GM12872 (cell line): Measurements from ENCODE around the gene FAM181A.
A peak's percentile ranks its signal among the peaks of the same experiment; 100 is the strongest.

Experiments
- CTCF ChIP-seq: IDR thresholded peaks from 3 replicates; pipeline ENCODE4 v1.5.1; 2011; ENCODE audit warnings: low read depth, mild to moderate bottlenecking, low read length, moderate library complexity; ENCODE audit not compliant: insufficient read depth

FAM181A gene

DNA sequence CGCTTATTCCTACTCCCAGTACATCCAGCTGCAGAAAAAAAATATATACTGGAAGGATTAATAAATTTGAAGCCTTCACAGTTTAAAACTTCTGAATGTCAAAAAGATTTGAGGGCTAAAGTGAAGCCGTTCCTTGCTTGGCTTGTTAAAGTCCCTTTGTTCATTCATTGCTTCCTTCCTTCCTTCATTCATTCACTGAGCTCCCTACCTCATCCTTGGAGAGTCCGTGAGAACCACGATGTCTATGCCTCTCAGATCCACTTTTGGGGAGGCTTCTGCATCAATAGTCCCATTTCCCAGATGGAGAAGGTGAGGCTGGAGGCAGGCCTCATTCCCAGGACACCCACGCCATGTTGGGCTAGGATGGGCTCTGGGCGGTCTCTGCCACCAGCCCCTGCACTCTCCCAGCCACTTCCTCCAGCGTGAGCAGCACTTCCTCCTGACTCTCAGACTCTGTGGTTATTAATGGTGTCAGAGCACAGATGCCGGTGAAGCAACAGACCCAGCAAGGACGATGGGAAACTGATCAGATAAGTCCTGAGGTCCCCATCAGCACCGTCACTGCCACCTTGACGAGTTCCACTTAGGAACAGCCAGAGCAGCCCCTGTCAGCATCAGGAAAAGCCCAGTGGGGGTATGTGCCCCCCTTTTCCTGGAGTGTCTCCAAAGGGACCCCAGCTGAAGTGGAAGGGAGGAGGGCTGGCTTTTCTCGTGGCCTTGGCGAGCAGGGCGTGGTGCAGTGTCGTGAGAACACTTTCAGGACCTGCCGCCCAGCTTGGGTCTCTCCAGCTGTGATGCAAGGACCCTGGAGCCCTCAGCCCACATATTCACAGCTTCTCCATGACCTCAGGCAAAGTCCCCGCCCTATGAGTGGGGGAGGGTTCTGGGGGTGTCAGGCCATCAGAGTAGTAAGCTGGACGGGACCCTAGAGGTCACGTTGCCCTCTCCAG lies 28.0 kb downstream of the FAM181A start:
- no peak for TF ChIP-seq CTCF

DNA sequence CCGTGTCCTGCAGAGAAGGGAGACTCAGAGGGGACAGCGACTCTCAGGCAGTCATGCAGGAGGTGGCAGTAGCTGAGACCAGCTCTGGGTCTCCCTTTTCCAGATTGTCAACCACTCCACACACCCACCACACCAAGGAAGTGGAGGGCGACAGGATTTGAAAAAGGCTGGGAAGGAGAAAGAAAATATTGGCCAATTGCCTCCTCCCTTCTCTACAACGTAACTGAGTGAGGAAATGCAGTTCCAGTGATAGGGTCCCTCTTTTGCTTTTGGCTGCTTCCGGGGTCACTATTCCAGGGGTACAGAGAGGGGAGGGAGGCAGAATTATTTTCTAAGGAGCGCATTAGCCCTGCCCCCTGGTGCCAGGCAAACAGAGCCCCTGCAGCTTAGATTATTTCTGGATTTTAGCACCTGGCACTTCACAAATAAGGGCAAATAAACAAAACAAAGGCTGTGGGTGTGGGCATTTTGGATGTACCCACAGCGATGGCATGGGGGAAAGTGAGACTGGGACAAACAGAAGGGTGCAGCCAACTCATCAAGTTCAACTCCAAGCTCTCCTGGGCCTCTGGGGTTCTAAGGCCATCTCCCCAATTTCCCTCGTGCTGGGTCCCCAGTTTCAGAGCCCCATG lies 28.8 kb downstream of the FAM181A start:
- TF ChIP-seq CTCF: no peak

DNA sequence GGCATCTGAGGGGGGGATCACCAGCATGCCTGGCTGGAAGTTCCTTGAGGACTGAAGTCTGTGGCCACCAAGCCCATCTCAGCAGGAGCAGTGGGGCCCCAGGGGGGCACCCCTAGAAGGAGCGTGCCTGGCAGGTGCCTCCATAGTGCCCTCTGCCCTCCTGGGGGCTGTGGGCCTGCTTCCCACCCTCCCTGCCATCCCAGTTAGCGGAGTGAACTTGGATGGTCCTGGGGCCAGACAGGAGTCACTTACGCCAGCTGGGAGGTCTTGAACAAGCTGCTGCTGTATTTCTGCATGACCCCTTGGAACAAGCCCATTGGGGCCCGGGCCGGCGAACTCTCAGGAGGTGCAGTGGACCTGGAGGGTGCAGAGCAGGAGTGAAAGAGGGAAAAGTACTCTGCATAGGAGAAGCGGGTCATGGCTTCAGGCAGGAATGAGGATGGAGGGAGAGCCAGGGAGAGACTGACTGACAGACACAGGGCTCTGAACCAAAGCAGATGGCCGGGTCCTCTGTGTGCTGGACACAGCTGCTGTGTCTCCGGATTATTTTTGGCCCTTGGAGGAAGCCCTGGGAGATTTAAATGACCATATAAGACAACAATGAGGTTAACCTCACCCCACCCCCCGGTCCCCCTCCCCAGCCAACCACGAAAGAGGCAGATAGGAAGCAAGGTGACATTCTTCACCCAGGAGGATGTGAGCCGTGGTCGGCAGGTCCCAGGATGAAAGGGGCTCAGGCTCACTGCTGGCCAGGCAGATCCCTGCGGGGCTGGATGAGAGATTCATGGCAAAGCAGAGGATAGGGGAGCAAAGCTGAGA lies 29.6 kb downstream of the FAM181A start:
- no peak for TF ChIP-seq CTCF

DNA sequence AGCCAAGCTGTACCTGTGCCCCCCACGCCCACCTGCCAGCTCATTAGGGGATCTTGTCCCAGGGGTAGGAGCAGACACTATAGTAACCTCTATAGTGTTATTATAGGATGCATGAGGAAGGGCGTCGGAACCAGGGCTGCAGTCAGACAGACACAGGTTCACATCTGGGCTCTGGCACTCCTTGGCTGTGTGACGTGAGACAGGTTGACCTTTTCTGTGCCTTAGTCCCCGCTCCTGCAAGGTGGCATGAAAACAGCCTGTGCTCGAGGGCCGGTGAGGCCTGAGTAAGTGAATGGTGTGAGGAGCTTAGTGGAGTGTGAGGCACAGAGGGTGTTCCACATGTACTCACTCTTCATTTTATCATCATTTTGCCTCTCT lies 30.2 kb downstream of the FAM181A start:
- no peak for TF ChIP-seq CTCF

DNA sequence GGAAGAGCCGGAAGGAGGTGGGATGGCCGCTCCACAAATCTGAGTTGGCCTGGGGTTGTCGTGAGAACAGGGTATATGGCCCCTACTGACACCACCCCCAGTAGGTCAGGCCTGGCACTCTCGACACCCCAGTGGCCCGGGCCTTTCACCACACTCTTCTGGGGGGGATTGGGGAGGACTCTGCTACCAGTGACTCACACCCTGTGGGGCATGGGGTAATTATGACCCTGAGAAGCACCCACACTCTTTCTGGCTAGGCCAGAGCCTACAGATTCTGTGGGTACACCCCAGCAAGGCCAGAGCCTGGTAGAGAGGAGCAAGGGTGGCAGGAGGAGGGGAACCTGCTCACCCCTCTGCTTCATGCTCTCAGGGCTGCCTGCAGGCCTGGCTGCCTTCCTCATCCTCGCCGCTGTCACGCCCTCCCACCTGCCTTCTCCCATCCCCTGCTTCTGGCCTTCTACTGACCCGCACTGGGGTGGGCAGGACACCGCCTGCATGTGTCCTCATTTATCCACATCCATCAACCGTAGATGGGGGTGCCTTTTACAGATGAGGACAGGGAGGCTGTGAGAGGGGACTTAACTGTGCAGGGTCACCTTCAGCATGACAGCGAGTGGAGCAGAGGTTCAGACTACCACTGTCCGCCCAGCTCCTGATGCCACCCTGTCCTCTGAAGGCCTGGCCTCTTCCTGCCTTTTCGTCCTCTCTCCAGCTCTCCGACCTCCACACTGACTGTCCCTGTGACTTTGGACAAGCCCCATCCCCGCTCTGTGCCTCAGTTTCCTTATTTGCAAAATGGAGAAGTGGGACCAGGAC lies 30.8 kb downstream of the FAM181A start:
- TF ChIP-seq CTCF: no peak

GRCh38 chr14:93958567-93959238 lies 31.6 kb downstream of the FAM181A start:
- 0 out of 3 replicates have a peak, but pooled peaks have one; percentile 3 for TF ChIP-seq CTCF
